K562 (cell line): ENCODE results near the gene KIF4B. TPM values are rescaled to one million over a fixed set of nuclear protein-coding genes. Genes with fewer than 3 reads are reported as not detected.

Source experiments
- ATAC-seq: fragments of 200-7000 bp; cut with Tn5 transposase; 3 replicates; pipeline ENCODE4 v1.9.1; 2020; ENCODE audit warnings: moderate library complexity
- BruUV-seq: library from RNA; stranded (reverse); fragments of 400-500 nt; replicated peaks from 2 replicates; lab custom pipeline; 2021; lab: Mats Ljungman, UMichigan
- CTCF ChIA-PET: fragments of 300-600 bp; formaldehyde crosslinking; extraction: SDS; loops from one replicate; lab custom pipeline; 2021; ENCODE audit warnings: low intra/inter-chr PET ratio; lab: Yijun Ruan, JAX
- POLR2A ChIA-PET: fragments of 300-600, 350-650 bp; sonication (Branson Sonifier 250); formaldehyde crosslinking; extraction: SDS; loops from one replicate; lab custom pipeline; 2021; ENCODE audit warnings: antibody characterized with exemption, inconsistent platforms; lab: Yijun Ruan, JAX
- DNase-seq, 4 experiments: peaks; one replicate each; pipeline versions ENCODE4 v3.0.0 to v3.0.0-alpha.2; 2011 to 2018; ENCODE audit warnings: low spot score in 3 of 4, mixed read lengths in 3 of 4; ENCODE audit errors: extremely low read depth in 1 of 4
- FAIRE-seq: peaks from 2 replicates; lab custom pipeline; 2011; peaks lifted over from hg19 to GRCh38; lab: Jason Lieb, UNC
- H2AFZ ChIP-seq: 2 replicates; pipeline ENCODE4 v1.6.0; 2011; ENCODE audit warnings: low read depth, low read length, control low read depth, inconsistent platforms
- H3K27ac ChIP-seq: fragments of 200-600 bp; 3 replicates; pipeline ENCODE4 v1.8.0; 2011; ENCODE audit warnings: low read depth, mild to moderate bottlenecking, control low read depth, inconsistent platforms, low read length, moderate library complexity, mixed read lengths; ENCODE audit errors: extremely low read depth
- H3K27me3 ChIP-seq, 2 experiments: fragments of 300-600 bp in 1 of 2; 2 replicates in 1 of 2; 3 replicates in 1 of 2; pipeline versions ENCODE4 v1.6.0 to v1.8.0; 2011; ENCODE audit warnings: inconsistent platforms in 2 of 2, low read length in 2 of 2, mild to moderate bottlenecking in 1 of 2, mixed read lengths in 1 of 2, moderate library complexity in 1 of 2; ENCODE audit not compliant: control insufficient read depth in 2 of 2, insufficient read depth in 2 of 2
- H3K36me3 ChIP-seq: fragments of 300-600 bp; 3 replicates; pipeline ENCODE4 v1.8.0; 2011; ENCODE audit warnings: mild to moderate bottlenecking, low read length, inconsistent platforms; ENCODE audit not compliant: control insufficient read depth, insufficient read depth
- H3K4me1 ChIP-seq, 2 experiments: fragments of 200-600 bp in 1 of 2; replicated peaks in 1 of 2; 2 replicates in 1 of 2; 3 replicates in 1 of 2; pipeline versions ENCODE4 v1.5.1 to v1.8.0; 2011; ENCODE audit warnings: inconsistent platforms in 2 of 2, low read length in 2 of 2, mild to moderate bottlenecking in 1 of 2, mixed read lengths in 1 of 2, moderate library complexity in 1 of 2; ENCODE audit not compliant: control insufficient read depth in 2 of 2, insufficient read depth in 2 of 2
- H3K4me2 ChIP-seq: 2 replicates; pipeline ENCODE4 v1.6.1; 2011; ENCODE audit warnings: low read length, control low read depth, inconsistent platforms, mixed read lengths; ENCODE audit not compliant: insufficient read depth
- H3K4me3 ChIP-seq: fragments of 200-600 bp; sonication (generic), shearing (Covaris generic); 2 replicates; pipeline ENCODE4 v1.5.1; 2016; ENCODE audit warnings: control low read depth, inconsistent platforms
- H3K79me2 ChIP-seq: fragments of 200-600 bp; 3 replicates; pipeline ENCODE4 v1.8.0; 2011; ENCODE audit warnings: low read length, inconsistent platforms; ENCODE audit not compliant: control insufficient read depth, insufficient read depth
- H3K9ac ChIP-seq, 2 experiments: 2 replicates each; pipeline versions ENCODE4 v1.6.0 to v1.6.1; 2011; ENCODE audit warnings: low read depth in 2 of 2, low read length in 2 of 2, control low read depth in 1 of 2, inconsistent platforms in 1 of 2, mild to moderate bottlenecking in 1 of 2, mixed read lengths in 1 of 2; ENCODE audit not compliant: insufficient read depth in 1 of 2
- H3K9me1 ChIP-seq: one replicate; pipeline ENCODE4 v1.6.0; 2011; ENCODE audit warnings: inconsistent platforms, mild to moderate bottlenecking, low read length, moderate library complexity; ENCODE audit not compliant: control insufficient read depth, insufficient read depth
- H3K9me3 ChIP-seq: replicated peaks from 2 replicates; pipeline ENCODE4 v1.5.1; 2011; ENCODE audit warnings: low read depth, low read length, inconsistent platforms; ENCODE audit not compliant: control insufficient read depth, insufficient read depth
- H4K20me1 ChIP-seq: replicated peaks from 2 replicates; pipeline ENCODE4 v1.6.1; 2011; ENCODE audit warnings: low read length, inconsistent platforms, mixed read lengths; ENCODE audit not compliant: control insufficient read depth, insufficient read depth
- ATF4 ChIP-seq: fragments of 450-650 bp; formaldehyde crosslinking; IDR thresholded peaks from 2 replicates; pipeline ENCODE4 v1.4.0; 2022; ENCODE audit warnings: mild to moderate bottlenecking, moderate library complexity
- PTBP1 ChIP-seq: fragments of 200-400 bp; formaldehyde crosslinking; IDR thresholded peaks from 2 replicates; pipeline ENCODE4 v1.6.1; 2017; ENCODE audit warnings: low read depth, low read length
- RREB1 ChIP-seq: fragments of 250-450 bp; sonication (Bioruptor Pico); IDR thresholded peaks from 2 replicates; pipeline ENCODE4 v1.4.0; 2020
- ZBTB40 ChIP-seq, 2 experiments: fragments of 450-650 bp in 1 of 2; sonication (generic) in 1 of 2; formaldehyde crosslinking in 1 of 2; IDR thresholded peaks; 2 replicates each; pipeline versions ENCODE4 v1.7.1 to v1.9.0; 2016 to 2022; ENCODE audit warnings: inconsistent platforms in 1 of 2, mild to moderate bottlenecking in 1 of 2, missing genetic modification reagents in 1 of 2
- WGBS: fragments of 100-300 bp; shearing (Covaris generic); methylation state at CpG from one replicate; pipeline ENCODE4 v1.1.6; 2016; ENCODE audit warnings: low coverage, mixed read lengths; ENCODE audit not compliant: insufficient coverage; ENCODE audit errors: missing lambda C conversion rate; 5-methylcytosine and 5-hydroxymethylcytosine counted together
- in situ Hi-C: fragments of 300-500 bp; cut with MboI; formaldehyde crosslinking; loops from 4 replicates; pipeline ENCODE4 v1.15.0; 2018; ENCODE audit warnings: inconsistent platforms, mixed read lengths
- intact Hi-C: fragments of 100-400 bp; cut with micrococcal nuclease; formaldehyde crosslinking; loops from 2 replicates; pipeline ENCODE4 v1.14.2; 2022
- polyA plus RNA-seq, 8 experiments: library from polyadenylated mRNA; depleted of rRNA in 4 of 8; stranded (reverse) in 5 of 8; unstranded in 3 of 8; fragments of >200 nt; fragmentation: Nextera tagmentation in 2 of 8; fragmentation: Illumina TruSeq in 1 of 8; extraction: Ambion mirVana in 2 of 8; extraction: Trizol in 1 of 8; gene quantifications; 2 replicates each; pipeline versions ENCODE4 v1.2.1 to v1.2.3, GENCODE V29; 2011 to 2014; ENCODE audit warnings: inconsistent platforms in 1 of 8, missing spikeins in 1 of 8
- total RNA-seq, 7 experiments: library from RNA; depleted of rRNA in 6 of 7; stranded (reverse); fragments of >200 nt in 6 of 7; fragmentation: Illumina TruSeq in 2 of 7; extraction: Trizol in 2 of 7; gene quantifications; 2 replicates each; pipeline versions ENCODE4 v1.2.1 to v1.2.3, GENCODE V29; 2011 to 2021; ENCODE audit warnings: low replicate concordance in 1 of 7

Gene KIF4B
- total and polyA plus RNA-seq, 9 of the 15 experiments (the other 6 are each of a cell fraction or from before 2014, with no cell fraction given): 0.01 to 0.09 (median 0.07) TPM; not detected in 2

GRCh38 chr5:155019601-155020226 is 6.2 kb downstream of the KIF4B start:
- Histone ChIP-seq H3K4me1 (peaks cover 0 to 10% of the 10 kb centered on the region in 2 experiments; a peak in 4 of 5 replicates), H3K9me3 (no peaks in the 10 kb centered on the region), H2AFZ (no peak overlapping the region), H3K27me3 (peaks cover 13 to 29% of the 10 kb centered on the region in 2 experiments; a peak in 4 of 5 replicates), H3K36me3 (no peaks in the 10 kb centered on the region), H3K9ac (0 out of 4 replicates have a peak overlapping the region, but pooled peaks of 1 of the 2 experiments have one; percentile 15), H3K4me3 (no peak overlapping the region), H3K79me2 (no peaks in the 10 kb centered on the region), H3K9me1 (no peaks in the 10 kb centered on the region), H3K27ac (no peak overlapping the region), H3K4me2 (no peak overlapping the region), H4K20me1 (no peaks in the 10 kb centered on the region)
- intact Hi-C loops (no loop called here), in situ Hi-C loops (loop anchor here (10.0 kb wide), 1 partner anchor 375 kb away; no protein-coding TSS in a partner anchor)
- no TSS peak for BruUV-seq
- 11% methylated on average over 13 of the region's 17 CpGs for WGBS
- FAIRE-seq (no peak), ATAC-seq (no peak), DNase-seq (no peak)
- ChIA-PET POLR2A (no interaction called here), CTCF (interaction anchor here (0.5 kb wide), 1 partner anchor 125 kb away, joined by 3 read pairs; no protein-coding TSS in a partner anchor)
- TF ChIP-seq ATF4 (CRISPR knock-in tag) (no peak), RREB1 (CRISPR knock-in tag) (no peak), PTBP1 (no peak), ZBTB40 (IDR thresholded peaks at IDR 0.05) (no peak), ZBTB40 (CRISPR knock-in tag; IDR thresholded peaks at IDR 0.05) (no peak)
